NOMO-1 treated with DMSO at 0.1 percent for 48 hours (cell line): ENCODE data around the gene FSTL4.
"Not testable (repeated sequence)": the region's sequence is repeated elsewhere in the genome, so short reads cannot be mapped to it uniquely, and the experiment has no call there.

Source experiments
- DNase-seq: peaks from one replicate; lab custom pipeline; 2025; ENCODE audit not compliant: unreplicated experiment; lab: John Stamatoyannopoulos, UW

The FSTL4 gene

GRCh38 chr5:133460172-133460758, 152.1 kb downstream of the FSTL4 start:
- no peak for DNase-seq

GRCh38 chr5:133459474-133460160, 152.7 kb downstream of the FSTL4 start:
- DNase-seq = no peak

- no peak for DNase-seq
These were observed 153.9 kb downstream of the FSTL4 start for GRCh38 chr5:133458435-133458834.

- DNase-seq = peak; percentile 55
These were observed 154.6 kb downstream of the FSTL4 start for GRCh38 chr5:133457439-133458355.

GRCh38 chr5:133456933-133457402, 155.4 kb downstream of the FSTL4 start:
- peak; percentile 65 for DNase-seq

GRCh38 chr5:133455676-133456075, 156.7 kb downstream of the FSTL4 start:
- no peak for DNase-seq

- no peak for DNase-seq
These were observed 157.9 kb downstream of the FSTL4 start for GRCh38 chr5:133454442-133454841.

- DNase-seq = no peak
These were observed 158.5 kb downstream of the FSTL4 start for GRCh38 chr5:133453831-133454230.

GRCh38 chr5:133453084-133453780, 159.1 kb downstream of the FSTL4 start:
- no peak for DNase-seq

GRCh38 chr5:133451926-133452325, 160.4 kb downstream of the FSTL4 start:
- no peak for DNase-seq

- DNase-seq = peak; percentile 13
These were observed 162.1 kb downstream of the FSTL4 start for GRCh38 chr5:133450286-133450685.

- no peak for DNase-seq
These were observed 163.2 kb downstream of the FSTL4 start for GRCh38 chr5:133449181-133449580.

GRCh38 chr5:133446440-133446839, 165.9 kb downstream of the FSTL4 start:
- DNase-seq = no peak

GRCh38 chr5:133445744-133446143, 166.6 kb downstream of the FSTL4 start:
- no peak for DNase-seq

GRCh38 chr5:133445204-133445603, 167.1 kb downstream of the FSTL4 start:
- DNase-seq = not testable (repeated sequence)

- no peak for DNase-seq
These were observed 167.6 kb downstream of the FSTL4 start for GRCh38 chr5:133444711-133445110.

GRCh38 chr5:133441166-133441815, 171.1 kb downstream of the FSTL4 start:
- DNase-seq = no peak

GRCh38 chr5:133440467-133441115, 171.8 kb downstream of the FSTL4 start:
- no peak for DNase-seq

- DNase-seq = no peak
These were observed 172.5 kb downstream of the FSTL4 start for GRCh38 chr5:133439859-133440258.

- no peak for DNase-seq
These were observed 173.9 kb downstream of the FSTL4 start for GRCh38 chr5:133438487-133438886.
